Measurements from ENCODE around the gene MLIP. TPM values are rescaled to one million over a fixed set of nuclear protein-coding genes. Genes with fewer than 3 reads are reported as not detected.

The MLIP gene
- total and polyA plus RNA-seq, 4 donors, result 2.0 to 6.0 (median 3.2) TPM

DNA sequence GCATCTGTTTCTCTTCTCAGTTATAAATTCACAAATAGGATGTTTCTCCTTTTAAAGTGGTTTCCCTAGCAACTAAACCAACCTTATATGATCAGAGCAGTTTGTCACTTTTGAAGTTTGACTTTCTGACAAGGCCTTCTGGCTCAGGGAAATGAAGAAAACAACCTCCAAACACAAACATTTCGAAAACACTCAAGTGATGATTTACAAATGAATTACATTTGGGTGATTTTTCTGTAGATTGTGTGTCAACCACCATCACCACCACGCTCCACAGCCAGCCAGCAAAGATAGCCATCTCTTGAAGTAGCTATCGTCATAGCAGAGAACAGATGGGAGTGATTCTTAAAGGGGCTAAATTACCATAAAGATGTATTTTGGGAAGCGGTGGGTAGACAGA is 16.5 kb upstream of the MLIP start:
- TF ChIP-seq, protein P1, sequence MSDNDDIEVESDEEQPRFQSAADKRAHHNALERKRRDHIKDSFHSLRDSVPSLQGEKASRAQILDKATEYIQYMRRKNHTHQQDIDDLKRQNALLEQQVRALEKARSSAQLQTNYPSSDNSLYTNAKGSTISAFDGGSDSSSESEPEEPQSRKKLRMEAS (IDR thresholded peaks at IDR 0.05), result no peak
- TF ChIP-seq CTCF (IDR thresholded peaks at IDR 0.05; ENCODE audit: low read depth, low read length, missing input control) (no peak), TAF1 (conservative IDR thresholded peaks at IDR 0.05) (no peak), EGR1 (IDR thresholded peaks at IDR 0.05; ENCODE audit: low read depth in 2 of 2) (no peak), JUND (IDR thresholded peaks at IDR 0.05) (no peak), NR2F2 (IDR thresholded peaks at IDR 0.05) (no peak), ZBTB33 (IDR thresholded peaks at IDR 0.05) (no peak), HNF4G (IDR thresholded peaks at IDR 0.05) (no peak), RAD21 (IDR thresholded peaks at IDR 0.05) (no peak), GABPA (IDR thresholded peaks at IDR 0.05 in 1 of 2, conservative IDR thresholded peaks at IDR 0.05 in 1 of 2) (no peak), FOXA1 (IDR thresholded peaks at IDR 0.05) (no peak), HNF4A (conservative IDR thresholded peaks at IDR 0.05) (no peak), YY1 (IDR thresholded peaks at IDR 0.05) (no peak), ATF3 (IDR thresholded peaks at IDR 0.05) (no peak), FOXA2 (IDR thresholded peaks at IDR 0.05) (no peak), SP1 (IDR thresholded peaks at IDR 0.05) (no peak), RXRA (IDR thresholded peaks at IDR 0.05) (no peak)
- TF ChIP-seq, protein P2, sequence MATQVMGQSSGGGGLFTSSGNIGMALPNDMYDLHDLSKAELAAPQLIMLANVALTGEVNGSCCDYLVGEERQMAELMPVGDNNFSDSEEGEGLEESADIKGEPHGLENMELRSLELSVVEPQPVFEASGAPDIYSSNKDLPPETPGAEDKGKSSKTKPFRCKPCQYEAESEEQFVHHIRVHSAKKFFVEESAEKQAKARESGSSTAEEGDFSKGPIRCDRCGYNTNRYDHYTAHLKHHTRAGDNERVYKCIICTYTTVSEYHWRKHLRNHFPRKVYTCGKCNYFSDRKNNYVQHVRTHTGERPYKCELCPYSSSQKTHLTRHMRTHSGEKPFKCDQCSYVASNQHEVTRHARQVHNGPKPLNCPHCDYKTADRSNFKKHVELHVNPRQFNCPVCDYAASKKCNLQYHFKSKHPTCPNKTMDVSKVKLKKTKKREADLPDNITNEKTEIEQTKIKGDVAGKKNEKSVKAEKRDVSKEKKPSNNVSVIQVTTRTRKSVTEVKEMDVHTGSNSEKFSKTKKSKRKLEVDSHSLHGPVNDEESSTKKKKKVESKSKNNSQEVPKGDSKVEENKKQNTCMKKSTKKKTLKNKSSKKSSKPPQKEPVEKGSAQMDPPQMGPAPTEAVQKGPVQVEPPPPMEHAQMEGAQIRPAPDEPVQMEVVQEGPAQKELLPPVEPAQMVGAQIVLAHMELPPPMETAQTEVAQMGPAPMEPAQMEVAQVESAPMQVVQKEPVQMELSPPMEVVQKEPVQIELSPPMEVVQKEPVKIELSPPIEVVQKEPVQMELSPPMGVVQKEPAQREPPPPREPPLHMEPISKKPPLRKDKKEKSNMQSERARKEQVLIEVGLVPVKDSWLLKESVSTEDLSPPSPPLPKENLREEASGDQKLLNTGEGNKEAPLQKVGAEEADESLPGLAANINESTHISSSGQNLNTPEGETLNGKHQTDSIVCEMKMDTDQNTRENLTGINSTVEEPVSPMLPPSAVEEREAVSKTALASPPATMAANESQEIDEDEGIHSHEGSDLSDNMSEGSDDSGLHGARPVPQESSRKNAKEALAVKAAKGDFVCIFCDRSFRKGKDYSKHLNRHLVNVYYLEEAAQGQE (IDR thresholded peaks at IDR 0.05), result no peak

More for the DNA sequence above, 16.5 kb upstream of the MLIP start:
- H3K27ac ChIP-seq (ENCODE audit: low read depth in 1 of 2, low read length in 2 of 2), result no peak overlapping the region
- no peak overlapping the region for H3K9ac ChIP-seq (ENCODE audit: low read depth in 1 of 2, low read length in 2 of 2)
- H3K36me3 ChIP-seq (ENCODE audit: control insufficient read depth in 4 of 4, insufficient read depth in 3 of 4, low read depth in 1 of 4, low read length in 3 of 4), result no peaks in the 10 kb centered on the region
- DNase-seq (ENCODE audit: low spot score), result no peak
- H3K4me3 ChIP-seq (ENCODE audit: low read depth in 1 of 3, low read length in 3 of 3), result no peak overlapping the region
- no peaks in the 10 kb centered on the region for H3K27me3 ChIP-seq (ENCODE audit: control insufficient read depth in 4 of 4, insufficient read depth in 4 of 4, low read length in 3 of 4)
- no peaks in the 10 kb centered on the region for H3K4me1 ChIP-seq (ENCODE audit: control insufficient read depth in 4 of 4, insufficient read depth in 4 of 4, low read length in 3 of 4)
- WGBS, result 89% methylated on average over 4 of the region's 4 CpGs
- H3K9me3 ChIP-seq (ENCODE audit: control insufficient read depth in 4 of 4, low read length in 3 of 4), result no peaks in the 10 kb centered on the region
